Measurements from ENCODE around the gene MTMR1. TPM values are rescaled to one million over a fixed set of nuclear protein-coding genes. Genes with fewer than 3 reads are reported as not detected.

MTMR1 gene
- total and polyA plus RNA-seq, 9 of the 15 experiments (the other 6 are each of a cell fraction or from before 2014, with no cell fraction given), result 0.96 to 35.4 (median 22.4) TPM

DNA sequence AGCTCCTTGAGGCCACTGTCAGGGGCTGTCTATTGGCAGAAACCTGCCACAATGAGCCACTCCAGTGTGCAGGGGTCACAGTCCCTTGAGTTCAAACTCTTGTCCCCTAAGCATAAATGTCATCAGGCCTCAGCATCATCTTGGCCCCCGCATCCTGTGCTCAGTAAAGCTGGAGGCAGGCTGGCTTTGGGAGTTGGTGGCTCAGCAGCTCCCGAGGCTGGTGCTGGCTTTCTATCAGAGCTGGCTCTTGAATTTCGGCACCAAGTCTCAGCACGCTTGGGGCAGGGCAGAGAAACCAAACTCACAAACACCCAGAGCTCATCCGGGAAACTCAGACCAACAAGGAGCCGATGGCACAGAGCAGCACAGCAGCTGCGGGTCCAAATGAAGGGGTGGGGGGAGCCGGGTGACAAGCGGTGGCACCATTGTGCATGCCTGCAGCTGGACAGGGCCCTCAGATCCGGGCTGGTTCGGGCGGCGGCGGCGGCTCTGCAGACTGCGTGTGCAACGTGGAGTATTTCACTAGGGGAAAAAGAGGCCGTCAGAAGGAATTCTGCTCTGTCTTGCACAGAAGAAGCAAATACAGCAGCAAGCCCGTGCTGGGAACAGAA, 75.5 kb downstream of the MTMR1 start:
- no peaks in the 10 kb centered on the region for H3K27me3 ChIP-seq (ENCODE audit: control insufficient read depth in 2 of 2, insufficient read depth in 2 of 2, low read length in 2 of 2)
- ATAC-seq, result no peak
- H2AFZ ChIP-seq (ENCODE audit: low read depth, low read length), result no peak overlapping the region
- H3K4me1 ChIP-seq (replicated peaks in 1 of 2; ENCODE audit: control insufficient read depth in 2 of 2, insufficient read depth in 2 of 2, low read length in 2 of 2), result peaks cover 16 to 22% of the 10 kb centered on the region in 2 experiments; a peak in 4 of 5 replicates
- DNase-seq (ENCODE audit: extremely low read depth in 1 of 4, low spot score in 3 of 4), result no peak
- POLR2A ChIA-PET, result interaction anchor here (0.6 kb wide), 1 partner anchor 260 kb away, joined by 3 read pairs; no protein-coding TSS in a partner anchor
- H3K9me1 ChIP-seq (ENCODE audit: control insufficient read depth, insufficient read depth, low read length), result no peaks in the 10 kb centered on the region
- H3K9ac ChIP-seq (ENCODE audit: insufficient read depth in 1 of 2, low read depth in 2 of 2, low read length in 2 of 2), result no peak overlapping the region
- no peak overlapping the region for H3K4me2 ChIP-seq (ENCODE audit: insufficient read depth, low read length)
- no peaks in the 10 kb centered on the region for H3K9me3 ChIP-seq (replicated peaks; ENCODE audit: control insufficient read depth, insufficient read depth, low read depth, low read length)
- H3K36me3 ChIP-seq (ENCODE audit: control insufficient read depth, insufficient read depth, low read length), result no peaks in the 10 kb centered on the region; the same call in 2 of the 3 replicates
- WGBS (ENCODE audit: insufficient coverage, low coverage, missing lambda C conversion rate), result 84% methylated on average over 8 of the region's 19 CpGs
- BruUV-seq (replicated peaks), result no TSS peak
- H3K4me3 ChIP-seq, result no peak overlapping the region
- H3K27ac ChIP-seq (ENCODE audit: extremely low read depth, low read depth, low read length), result no peak overlapping the region
- in situ Hi-C loops (cut with MboI) (loop anchor here (25.0 kb wide), 1 partner anchor 919 kb away; the partner anchor contains the start of gene PRRG3), intact Hi-C loops (cut with micrococcal nuclease) (no loop called here)
- CTCF ChIA-PET (ENCODE audit: low intra/inter-chr PET ratio), result no interaction called here
- FAIRE-seq, result no peak
- H3K79me2 ChIP-seq (ENCODE audit: control insufficient read depth, insufficient read depth, low read length), result no peaks in the 10 kb centered on the region
- TF ChIP-seq, protein P1, sequence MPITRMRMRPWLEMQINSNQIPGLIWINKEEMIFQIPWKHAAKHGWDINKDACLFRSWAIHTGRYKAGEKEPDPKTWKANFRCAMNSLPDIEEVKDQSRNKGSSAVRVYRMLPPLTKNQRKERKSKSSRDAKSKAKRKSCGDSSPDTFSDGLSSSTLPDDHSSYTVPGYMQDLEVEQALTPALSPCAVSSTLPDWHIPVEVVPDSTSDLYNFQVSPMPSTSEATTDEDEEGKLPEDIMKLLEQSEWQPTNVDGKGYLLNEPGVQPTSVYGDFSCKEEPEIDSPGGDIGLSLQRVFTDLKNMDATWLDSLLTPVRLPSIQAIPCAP (CRISPR knock-in tag; IDR thresholded peaks at IDR 0.05; ENCODE audit: borderline replicate concordance), result no peak
- TF ChIP-seq ZNF217 (CRISPR knock-in tag; IDR thresholded peaks at IDR 0.05), result no peak
- TF ChIP-seq PTBP1 (IDR thresholded peaks at IDR 0.05; ENCODE audit: low read depth, low read length), result no peak
- no peak for TF ChIP-seq ZC3H8 (IDR thresholded peaks at IDR 0.05)
- TF ChIP-seq SMAD4 (CRISPR knock-in tag; conservative IDR thresholded peaks at IDR 0.05), result no peak
- no peaks in the 10 kb centered on the region for H4K20me1 ChIP-seq (replicated peaks; ENCODE audit: control insufficient read depth, insufficient read depth, low read length)
